COLO829 (cell line): ENCODE data around the gene TTC3.
A peak's percentile ranks its signal among the peaks of the same experiment; 100 is the strongest.

Experiments
- DNase-seq: peaks from one replicate; pipeline ENCODE4 v3.0.0; 2012; ENCODE audit warnings: low spot score

The TTC3 gene

DNA sequence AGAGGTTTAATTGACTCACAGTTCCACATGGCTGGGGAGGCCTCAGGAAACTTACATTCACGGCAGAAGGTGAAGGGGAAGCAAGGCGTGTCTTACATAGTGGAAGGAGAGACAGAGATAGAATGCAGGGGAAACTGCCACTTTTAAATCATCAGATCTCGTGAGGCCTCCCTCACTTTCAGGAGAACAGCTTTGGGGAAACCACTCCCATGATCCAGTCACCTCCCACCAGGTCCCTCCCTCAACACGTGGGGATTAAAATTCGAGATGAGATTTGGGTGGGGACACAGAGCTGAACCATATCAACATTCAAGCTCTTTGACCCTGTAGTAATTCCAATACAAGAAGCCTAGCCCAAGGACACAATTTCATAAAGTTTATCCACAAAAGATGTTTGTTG lies 13.9 kb upstream of the TTC3 start:
- no peak for DNase-seq

- peak; percentile 67 for DNase-seq
Measured at GRCh38 chr21:37060296-37060695, 12.8 kb upstream of the TTC3 start.

GRCh38 chr21:37061926-37062592 lies 11.0 kb upstream of the TTC3 start:
- DNase-seq: no peak

GRCh38 chr21:37062593-37062935 lies 10.5 kb upstream of the TTC3 start:
- DNase-seq: no peak

DNA sequence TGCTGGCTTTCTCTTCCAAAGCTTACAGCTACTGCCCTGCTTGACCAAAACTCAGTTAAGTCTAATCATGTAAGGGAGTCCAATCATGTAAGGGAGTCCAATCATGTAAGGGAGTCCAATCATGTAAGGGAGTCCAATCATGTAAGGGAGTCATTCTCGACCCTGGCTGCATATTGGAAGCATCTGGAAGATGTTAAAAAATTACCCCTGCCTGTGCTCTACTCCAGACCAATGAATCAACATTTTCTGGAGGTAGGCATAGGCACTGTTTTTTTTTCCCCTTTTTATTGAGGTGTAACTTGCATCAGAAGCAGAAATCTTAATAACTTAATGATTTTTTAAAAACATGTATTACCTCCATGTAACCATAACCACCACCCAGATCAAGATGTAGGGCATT lies 9.6 kb upstream of the TTC3 start:
- no peak for DNase-seq

- DNase-seq: no peak
Measured at GRCh38 chr21:37064841-37065240, 8.2 kb upstream of the TTC3 start.

GRCh38 chr21:37065561-37066177 lies 7.4 kb upstream of the TTC3 start:
- DNase-seq: no peak

DNA sequence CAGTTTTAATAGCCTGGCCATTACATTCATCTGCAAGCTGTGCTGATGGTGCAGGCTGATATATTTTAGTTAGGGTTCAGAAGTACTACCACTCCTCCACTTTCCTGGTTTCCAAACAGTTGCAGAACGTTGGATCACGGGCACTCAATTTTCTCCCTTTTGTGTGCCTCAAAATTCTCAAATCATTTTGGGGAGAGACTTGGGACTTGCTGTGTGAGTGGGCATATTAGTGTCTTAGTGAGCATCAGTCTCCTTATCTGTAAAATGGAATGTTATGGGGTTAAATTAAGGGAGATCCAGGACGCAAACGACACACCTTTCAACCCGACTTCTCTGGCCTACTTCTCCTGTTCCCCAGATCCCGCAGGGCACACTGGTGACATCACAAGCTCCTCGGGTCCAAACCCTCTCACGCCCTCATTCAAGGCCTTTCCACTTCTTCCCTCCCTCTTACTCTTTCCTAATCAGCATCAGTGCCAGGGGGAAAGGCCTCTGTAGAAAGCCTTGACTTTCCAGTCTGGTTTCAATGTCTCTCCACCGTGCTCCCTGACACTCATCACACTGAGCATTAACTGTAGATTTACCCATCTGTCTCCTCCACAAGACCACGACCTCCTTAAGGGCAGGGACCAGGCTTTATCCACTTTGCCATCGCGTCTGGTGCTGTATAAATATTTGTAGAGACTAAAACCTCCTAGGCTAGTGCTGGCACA lies 1.3 kb upstream of the TTC3 start:
- DNase-seq: no peak

DNA sequence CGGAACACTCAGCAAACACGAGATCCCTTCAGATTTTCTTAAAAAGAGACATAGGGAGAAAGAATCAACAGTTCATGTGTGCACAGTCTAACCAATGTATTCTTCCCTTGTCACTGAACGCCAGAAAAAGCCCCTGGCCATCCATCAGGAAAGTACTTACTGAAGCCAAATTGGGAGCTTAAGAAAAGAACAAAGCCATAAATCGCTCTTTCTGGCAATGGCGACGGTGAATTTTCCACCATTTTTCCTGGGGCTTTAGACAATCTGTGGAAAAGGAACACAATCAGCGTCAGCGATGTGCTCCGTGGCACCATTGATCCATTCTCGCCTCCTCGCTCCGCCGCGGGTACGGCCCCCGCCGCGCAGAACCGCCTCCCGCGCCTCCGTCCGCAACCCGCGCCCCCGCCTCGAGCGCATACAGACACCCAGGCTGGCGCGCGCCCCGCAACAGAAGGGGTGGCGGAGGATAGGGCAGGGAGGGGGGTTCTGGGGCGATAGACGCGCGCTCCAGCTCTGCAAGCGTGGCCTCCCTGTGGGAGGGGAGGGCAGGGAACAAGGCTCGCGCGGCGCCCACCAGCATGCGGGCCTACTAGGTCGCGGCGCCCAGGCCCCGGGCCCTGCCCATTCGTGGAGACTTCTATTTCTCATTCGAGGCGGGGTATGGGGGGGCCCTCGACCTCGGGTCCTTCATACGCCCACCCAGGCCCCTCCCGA lies 623 bp upstream of the TTC3 start:
- no peak for DNase-seq

DNA sequence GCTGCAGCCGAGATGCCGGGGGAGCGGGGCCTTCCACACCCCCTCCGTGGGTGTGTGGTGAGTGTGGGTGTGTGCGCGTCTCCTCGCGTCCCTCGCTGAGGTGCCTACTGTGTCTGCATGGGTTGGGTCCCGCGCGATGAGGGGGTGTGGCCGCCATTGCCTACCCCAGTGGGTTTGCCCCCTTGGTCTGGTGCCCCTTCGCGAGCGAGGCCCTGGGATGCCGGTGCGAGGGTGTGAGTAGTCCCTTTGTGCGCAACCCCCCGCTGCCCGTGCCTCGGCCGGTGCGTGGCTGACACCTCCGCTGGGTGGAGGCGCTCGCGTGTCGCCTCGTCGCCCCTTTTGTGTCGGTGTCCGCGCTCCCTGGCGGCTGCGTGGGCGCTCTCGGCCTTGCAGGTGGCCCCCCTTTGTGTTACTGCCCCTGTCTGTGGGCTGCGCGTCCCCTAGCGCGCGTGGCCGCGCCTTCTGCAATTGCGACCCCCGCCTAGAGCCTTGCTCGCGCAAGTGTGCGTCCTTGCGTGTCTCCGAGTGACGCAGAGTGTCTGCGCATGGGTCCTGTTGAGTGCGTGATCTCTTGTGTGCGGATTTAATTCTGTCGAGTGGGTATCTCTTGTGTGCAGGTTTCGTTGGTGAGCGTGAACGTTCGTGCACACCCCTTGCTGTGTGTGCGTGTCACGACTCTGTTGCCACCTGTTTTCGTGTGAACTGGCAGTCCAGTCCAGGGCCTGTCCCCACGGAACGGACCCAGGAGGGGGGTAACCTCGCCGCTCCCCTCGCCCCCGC lies 553 bp downstream of the TTC3 start:
- DNase-seq: no peak

DNA sequence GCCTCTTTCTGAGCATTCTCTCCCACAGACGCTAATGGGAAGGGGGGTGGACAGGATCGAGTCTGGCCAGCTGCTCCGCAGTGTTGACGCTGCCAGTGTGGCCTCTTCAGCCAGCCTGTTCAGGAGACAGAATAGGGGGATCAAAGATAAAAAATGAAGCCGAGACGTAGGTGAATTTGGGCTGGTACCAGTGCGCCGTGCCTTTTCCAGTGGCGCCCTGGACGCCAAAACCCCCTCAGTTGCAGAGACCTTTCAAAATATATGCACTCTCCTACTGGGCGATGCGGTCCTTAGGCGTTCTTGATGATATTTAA lies 1.1 kb downstream of the TTC3 start:
- DNase-seq: no peak

DNA sequence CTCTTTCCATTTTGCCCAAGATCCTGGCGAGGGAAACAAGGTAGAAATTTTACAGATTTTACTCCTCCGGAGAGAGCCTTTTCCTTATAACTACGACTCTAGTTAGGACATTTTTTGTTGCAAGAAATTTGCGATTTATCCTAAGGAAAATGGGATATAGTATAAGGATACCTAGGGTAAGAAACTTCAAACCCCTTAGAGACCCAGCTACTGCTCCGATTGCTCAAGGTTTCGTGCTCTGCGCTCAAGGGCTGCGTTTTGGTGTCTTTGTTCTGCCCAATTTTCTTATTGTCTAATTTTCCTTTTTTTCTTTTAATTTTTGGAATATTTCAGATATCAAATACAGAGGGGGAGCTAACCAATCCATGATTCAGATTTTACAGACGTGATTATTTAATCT lies 1.5 kb downstream of the TTC3 start:
- no peak for DNase-seq

- DNase-seq: no peak
Measured at GRCh38 chr21:37075214-37075770, 2.2 kb downstream of the TTC3 start.

DNA sequence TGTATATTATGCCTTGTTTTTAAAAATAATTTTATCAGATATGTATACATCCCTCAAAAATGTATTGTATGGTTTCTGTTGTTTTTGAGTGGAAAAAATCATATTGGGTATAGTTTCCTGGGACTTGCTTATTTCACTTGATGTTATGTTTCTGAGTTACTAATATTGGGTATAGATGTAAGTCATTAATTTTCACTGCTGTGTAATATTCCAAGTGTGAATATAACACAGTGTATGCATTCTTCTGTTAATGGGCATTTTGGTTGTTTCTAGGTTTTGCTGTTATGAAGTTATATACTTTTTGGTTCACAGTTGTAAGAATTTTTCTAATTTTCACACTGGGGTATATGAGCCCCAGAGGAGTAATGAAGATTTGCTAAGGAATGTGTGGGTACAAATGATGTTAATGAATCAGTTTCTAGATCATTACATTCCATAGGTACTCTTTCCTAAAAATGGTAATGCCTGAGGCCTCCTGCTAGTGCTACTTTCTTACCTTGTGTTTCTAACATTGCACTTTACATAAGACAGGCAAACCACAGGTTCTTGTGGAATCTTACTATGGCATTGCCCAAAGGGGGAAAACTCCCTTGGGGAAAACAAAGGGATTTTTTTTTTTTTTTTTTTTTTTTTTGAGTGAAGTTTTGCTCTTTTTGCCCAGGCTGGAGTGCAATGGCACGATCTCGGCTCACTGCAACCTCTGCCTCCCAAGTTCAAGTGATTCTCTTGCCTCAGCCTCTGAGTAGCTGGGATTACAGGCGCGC lies 3.2 kb downstream of the TTC3 start:
- no peak for DNase-seq

DNA sequence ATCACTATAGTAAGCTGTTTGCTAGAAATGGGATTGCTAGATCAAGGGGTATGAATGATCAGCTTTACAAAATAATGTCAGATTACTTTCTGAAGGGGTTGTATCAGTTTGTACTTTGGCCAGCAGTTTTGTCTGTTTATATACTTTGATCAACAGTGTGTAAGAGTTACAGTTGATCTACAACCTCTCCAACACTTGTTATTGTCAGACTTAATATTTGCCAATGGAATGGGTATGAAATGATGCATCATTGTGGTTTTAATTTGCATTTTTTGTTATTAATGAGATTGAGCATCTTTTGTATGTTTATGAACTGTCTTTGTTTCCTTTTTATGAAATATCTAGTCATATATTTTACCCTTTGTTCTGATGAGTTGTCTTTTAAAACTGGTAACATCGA lies 4.3 kb downstream of the TTC3 start:
- no peak for DNase-seq

- no peak for DNase-seq
Measured at GRCh38 chr21:37079211-37079824, 6.3 kb downstream of the TTC3 start.

DNA sequence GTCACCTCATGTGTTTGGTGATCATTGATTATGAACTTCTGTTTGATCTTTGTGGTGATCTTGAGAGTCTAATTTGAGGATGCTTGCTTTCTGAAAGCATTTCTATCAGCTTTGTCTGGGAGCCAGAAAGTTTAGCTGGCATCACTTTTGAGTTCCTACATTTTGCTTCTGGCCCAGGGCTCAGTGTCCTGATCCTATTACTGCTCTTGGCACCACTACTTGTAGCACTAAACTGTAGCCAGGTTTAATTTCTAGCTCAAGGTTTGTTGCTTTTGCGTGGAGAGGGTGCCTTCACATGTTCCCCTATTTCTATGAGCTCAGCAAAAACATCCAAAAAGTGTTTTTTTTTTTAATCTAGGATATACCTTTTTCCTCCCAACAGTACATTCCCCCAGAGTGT lies 9.3 kb downstream of the TTC3 start:
- DNase-seq: no peak

- no peak for DNase-seq
Measured at GRCh38 chr21:37082856-37083528, 9.9 kb downstream of the TTC3 start.

DNA sequence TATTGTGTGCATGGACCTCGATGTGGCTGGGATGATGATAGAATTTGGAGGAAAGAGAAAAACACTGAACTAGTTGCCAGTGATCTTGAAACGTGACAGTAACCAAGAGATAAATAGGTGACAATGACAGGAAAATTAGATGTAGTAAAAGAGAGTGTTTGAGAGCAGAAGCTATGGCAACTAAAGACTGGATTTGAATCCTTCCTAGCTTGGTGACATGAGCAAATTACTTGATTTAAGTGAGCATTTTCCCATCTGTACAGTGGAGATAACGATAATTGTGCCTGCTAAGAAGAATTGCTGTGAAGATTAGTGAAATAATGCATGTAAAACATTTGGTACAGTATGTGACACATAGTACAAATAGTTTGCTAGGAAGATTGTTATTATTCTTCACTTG lies 12.7 kb downstream of the TTC3 start:
- no peak for DNase-seq

DNA sequence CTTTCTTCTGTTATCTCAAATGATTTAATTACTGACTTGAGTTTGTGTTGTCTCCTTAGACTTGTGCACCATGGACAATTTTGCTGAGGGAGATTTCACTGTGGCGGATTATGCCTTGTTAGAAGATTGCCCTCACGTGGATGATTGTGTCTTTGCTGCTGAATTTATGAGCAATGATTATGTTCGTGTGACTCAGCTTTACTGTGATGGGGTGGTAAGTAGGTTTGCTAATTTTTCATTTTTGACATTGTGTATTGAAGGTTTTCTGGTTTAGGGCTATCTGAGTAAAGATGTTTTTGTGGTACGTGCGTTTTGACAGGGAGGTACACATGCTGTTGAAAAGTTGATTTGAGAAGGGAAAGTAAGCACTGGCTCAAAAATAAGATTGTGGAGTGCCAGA lies 14.1 kb downstream of the TTC3 start:
- DNase-seq: no peak
